Stimulated activated CD4-positive, alpha-beta T cell treated with anti-CD3 and anti-CD28 coated beads, Interleukin-1b, Interleukin-23, amount 100 ng/mL, for 48 hours (primary cell): ENCODE measurements around the gene ASPHD2.
"Not testable (repeated sequence)": the region's sequence is repeated elsewhere in the genome, so short reads cannot be mapped to it uniquely, and the experiment has no call there.

Source experiments
- DNase-seq: peaks from one replicate; pipeline ENCODE4 v3.0.0-alpha.2; 2020

Gene ASPHD2

GRCh38 chr22:26416670-26417276, 12.3 kb upstream of the ASPHD2 start:
- no peak for DNase-seq

- no peak for DNase-seq
These were observed 11.7 kb upstream of the ASPHD2 start for GRCh38 chr22:26417406-26417805.

- DNase-seq, result no peak
These were observed 10.4 kb upstream of the ASPHD2 start for GRCh38 chr22:26418620-26419019.

GRCh38 chr22:26426924-26427323, 2.1 kb upstream of the ASPHD2 start:
- no peak for DNase-seq

DNA sequence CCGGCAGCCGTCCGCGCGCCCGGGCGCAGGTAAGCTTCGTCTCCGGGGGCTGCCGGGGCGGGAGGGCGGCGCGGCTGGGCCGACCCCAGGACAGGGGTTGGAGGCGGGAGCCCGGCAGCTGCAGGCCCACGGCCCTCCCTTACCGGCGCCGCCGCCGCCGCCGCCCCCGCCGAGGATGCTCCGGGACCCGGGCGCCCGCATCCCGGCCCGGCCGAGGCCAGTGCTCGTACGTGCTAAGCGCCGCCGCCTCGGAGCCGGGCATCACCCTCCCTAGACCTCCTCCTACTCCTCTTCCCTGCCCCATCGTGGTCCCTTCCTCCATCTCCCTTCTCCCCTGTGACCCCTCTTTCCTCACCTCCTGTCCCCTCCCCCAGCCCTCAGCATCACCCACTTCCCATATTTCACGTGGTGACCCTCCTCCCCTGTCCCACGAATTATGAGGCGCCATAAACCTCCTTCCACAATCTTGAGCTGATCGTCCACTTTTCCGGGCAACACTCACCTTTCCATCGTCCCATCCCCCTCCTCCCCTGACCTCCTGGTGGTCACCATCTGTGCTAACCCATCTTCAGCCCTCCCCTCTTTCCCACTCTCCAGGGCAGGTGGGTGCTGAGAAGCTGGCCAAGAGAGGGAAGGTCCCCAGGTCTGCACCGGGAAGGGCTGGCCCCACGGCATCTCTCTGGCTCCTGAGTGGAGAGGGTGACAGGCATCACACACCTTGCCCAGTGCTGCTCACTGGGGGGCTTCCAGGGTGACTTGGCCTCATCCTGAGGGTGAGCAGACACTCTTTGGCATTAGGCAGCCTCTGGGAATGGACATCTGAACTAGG, 612 bp downstream of the ASPHD2 start:
- DNase-seq, result no peak

DNA sequence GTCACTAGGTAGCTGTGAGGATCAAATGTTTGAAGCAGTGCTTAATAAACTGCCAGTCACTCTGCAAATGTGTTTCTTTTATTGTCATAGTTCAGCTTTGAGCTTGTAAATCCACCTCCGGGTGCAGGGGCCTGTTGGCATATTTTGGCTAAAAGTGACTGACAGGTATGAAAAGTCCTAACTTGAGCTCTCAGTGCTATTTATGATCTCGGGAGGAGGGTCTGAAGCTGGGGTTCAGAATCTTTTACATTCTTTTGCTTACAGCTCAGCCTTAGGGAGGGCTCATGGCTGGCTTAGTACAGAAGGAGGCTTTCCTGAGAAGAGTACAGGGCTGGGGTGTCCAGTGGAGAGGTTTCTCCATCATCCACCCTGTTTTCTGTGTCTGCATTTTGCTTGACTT, 1.5 kb downstream of the ASPHD2 start:
- DNase-seq, result no peak

DNA sequence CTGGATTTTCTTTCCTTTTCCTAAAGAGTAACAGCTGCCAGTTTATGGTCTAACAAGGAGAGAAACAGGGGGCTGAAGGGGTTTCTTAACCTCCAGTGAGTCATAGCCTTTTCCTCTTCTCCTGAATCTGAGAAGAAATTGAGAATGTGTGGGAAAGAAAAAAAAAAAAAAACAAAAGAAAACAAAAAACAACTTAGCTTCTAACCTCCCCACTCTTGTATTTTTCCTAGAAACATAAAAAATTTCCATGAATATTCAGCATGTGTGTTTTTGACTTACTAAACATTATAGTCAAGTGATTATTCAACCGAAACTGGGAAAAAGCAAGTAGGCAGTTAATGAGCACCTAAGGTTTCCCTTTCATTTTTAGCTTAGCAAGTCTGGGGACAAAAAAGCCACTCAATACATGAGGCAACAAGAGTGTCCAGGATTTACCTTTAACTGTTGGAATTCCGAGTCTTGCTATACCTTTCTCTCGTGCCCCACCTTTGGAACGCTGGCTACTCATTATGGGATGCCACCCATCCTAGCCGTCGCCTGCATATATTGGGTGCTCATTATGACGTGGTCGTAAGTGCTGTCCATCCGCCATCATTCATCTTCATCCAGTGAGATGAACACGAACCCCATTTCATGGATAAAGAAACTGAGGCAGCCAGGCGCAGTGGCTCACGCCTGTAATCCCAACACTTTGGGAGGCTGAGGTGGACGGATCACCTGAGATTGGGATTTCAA, 2.4 kb downstream of the ASPHD2 start:
- DNase-seq, result no peak

GRCh38 chr22:26432619-26433311, 3.7 kb downstream of the ASPHD2 start:
- DNase-seq, result no peak

DNA sequence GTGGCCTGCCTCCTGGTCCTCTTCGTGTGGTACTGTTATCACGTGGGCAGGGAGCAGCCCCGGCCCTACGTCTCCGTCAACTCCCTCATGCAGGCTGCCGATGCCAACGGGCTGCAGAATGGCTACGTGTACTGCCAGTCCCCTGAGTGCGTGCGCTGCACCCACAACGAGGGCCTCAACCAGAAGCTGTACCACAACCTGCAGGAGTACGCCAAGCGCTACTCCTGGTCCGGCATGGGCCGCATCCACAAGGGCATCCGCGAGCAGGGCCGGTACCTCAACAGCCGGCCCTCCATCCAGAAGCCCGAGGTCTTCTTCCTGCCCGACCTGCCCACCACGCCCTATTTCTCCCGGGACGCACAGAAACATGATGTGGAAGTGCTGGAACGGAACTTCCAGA, 4.7 kb downstream of the ASPHD2 start:
- DNase-seq, result no peak

- no peak for DNase-seq
These were observed 6.5 kb downstream of the ASPHD2 start for GRCh38 chr22:26435327-26436093.

DNA sequence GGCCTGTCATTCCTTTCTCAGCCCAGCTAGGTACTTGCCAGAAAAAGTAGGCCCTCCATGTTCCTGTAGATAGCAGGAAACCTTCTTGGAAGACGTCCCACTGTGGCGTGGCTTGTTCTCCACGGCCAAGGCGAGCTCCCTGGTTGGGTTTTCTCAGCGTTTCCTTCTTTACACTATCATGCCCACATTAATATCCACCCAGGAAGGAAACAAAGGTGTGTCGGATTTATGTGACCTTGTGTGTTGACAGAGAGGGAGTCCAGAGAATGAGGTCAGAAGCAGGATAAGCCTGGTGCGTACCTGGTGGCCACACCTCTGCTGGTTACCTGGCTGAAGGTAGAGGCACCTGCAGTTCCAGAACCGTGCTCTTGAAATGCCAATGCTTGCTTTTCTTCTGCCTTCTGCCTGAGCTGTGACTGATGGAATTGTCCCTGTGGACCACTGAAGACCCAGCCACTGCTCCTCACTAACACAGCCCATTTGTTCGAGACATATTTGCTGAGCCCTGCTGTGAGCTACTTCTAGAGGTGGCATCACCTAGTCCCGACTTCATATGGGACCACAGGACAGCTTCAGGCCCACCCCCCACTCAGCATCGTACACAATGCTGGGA, 7.9 kb downstream of the ASPHD2 start:
- no peak for DNase-seq

- DNase-seq, result no peak
These were observed 8.8 kb downstream of the ASPHD2 start for GRCh38 chr22:26437694-26438392.

DNA sequence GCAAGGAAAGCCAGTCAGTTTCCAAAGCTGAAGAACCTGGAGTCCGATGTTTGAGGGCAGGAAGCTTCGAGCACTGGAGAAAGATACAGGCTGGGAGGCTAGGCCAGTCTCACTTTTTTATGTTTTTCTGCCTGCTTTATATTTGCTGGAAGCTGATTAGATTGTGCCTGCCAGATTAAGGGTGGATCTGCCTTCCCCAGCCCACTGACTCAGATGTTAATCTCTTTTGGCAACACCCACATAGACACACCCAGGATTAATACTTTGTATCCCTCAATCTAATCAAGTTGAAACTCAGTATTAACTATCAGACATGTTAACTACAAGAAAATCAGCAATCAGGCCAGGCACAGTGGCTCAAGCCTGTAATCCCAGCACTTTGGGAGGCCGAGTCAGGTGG, 9.7 kb downstream of the ASPHD2 start:
- not testable (repeated sequence) for DNase-seq

DNA sequence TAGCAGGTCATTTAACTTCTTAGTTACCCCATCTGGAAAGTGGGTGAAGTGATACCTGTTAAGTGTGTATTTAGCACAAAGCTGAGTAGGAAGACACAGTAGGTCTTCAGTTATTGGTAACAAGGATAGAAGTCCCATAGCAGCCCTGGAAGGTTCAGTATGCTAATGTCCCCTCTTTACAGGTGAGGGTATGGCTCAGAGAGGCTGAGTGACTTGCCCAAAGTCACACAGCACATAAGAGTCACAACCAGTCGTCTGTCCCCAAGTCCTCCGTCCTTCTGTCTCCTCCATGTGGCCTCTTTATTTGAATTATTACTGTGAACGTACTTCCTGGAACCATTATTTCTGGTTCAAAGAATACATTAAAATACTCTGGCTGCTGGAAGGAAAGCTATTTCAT, 10.5 kb downstream of the ASPHD2 start:
- no peak for DNase-seq

DNA sequence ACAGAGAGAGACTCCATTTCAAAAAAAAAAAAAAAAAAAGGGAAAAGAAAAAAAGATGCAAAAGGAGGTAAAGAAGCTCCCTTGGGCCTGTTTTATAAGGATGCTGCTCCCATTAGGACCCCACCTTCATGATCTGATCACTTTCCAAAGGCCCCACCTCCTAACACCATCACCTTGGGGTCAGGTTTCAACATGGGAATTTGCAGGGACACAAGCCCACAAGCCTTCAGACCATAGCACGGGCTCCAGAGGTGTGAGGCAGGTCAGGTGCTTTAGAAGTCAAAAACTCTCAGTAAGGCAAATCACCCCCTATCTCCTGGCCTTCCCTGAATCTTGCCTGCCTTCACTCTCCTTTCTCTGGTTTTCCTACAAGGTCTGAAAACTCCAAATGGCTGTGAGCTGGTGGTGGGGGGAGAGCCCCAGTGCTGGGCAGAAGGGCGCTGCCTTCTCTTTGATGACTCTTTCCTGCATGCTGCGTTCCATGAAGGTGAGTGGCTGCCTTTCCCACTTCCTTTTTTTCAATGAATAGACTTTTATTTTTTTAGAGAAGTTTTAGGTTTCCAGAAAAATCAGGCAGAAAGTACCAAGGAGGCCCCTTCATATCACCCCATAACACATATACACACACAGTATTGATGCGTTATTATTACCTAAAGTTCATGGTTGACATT, 13.2 kb downstream of the ASPHD2 start:
- DNase-seq, result no peak

- DNase-seq, result no peak
These were observed 15.0 kb downstream of the ASPHD2 start for GRCh38 chr22:26443901-26444690.

DNA sequence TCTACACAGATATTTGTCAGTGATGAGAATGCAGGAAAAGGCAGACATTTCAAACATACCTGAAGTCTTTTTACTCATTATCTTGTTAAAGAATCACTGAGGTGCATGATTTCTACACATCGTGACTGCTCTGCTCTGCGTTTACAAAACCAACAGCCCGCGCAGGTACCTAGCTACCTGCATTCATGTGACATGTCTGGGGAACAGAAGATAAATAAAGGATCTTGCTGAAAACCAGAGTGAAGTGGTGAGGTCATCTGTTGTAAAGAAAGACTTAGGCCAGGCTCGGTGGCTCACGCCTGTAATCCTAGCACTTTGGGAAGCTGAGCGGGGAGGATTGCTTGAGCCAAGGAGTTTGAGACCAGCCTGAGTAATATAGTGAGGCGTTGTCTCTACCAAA, 15.7 kb downstream of the ASPHD2 start:
- DNase-seq, result no peak

DNA sequence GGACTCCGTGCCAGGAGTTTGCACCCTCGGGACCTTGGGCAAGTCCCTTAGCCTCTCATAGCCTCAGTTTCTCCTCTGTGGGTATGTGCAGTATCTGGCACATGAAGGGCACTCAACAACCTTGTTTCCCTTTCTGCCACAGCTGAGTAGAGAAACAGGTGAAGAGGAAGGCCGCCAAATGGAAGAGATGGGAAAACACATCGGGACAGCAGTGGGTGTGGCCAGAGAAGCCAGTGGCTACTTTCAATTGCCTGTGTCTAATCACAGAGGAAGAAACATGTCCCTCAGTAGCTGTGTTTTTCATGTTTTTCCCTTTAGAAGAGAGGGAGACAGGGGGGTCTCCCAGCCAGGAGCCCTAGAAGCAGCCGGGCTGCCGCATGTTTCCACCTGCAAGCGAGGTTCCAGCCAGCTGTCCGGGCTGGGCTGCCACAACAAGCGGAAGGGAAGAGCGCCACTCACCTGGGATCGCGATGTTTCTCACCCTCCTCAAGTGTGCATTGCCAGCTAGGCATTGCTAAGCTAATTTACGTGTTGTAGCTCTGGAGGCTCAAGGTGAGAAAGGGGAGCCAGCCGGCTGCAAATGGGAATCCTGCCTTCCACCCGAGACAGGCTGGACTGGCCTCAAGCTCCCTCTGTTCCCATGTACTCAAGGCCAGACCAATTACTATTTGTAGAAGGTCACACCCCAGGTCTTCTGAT, 16.7 kb downstream of the ASPHD2 start:
- DNase-seq, result no peak

- DNase-seq, result no peak
These were observed 17.9 kb downstream of the ASPHD2 start for GRCh38 chr22:26446808-26447515.
